Kidney (tissue), 14 donors: ENCODE results near the gene PTPRO. TPM values are rescaled to one million over a fixed set of nuclear protein-coding genes. Genes with fewer than 3 reads are reported as not detected.

Experiments
- DNase-seq, 5 donors: peaks; one replicate each; pipeline ENCODE4 v3.0.0-alpha.2; 2013 to 2020
- FAIRE-seq: peaks from 2 replicates; lab custom pipeline; 2012; peaks lifted over from hg19 to GRCh38; lab: Jason Lieb, UNC
- H3K27ac ChIP-seq, 2 donors: one replicate each; pipeline ENCODE4 v1.7.0; 2013; ENCODE audit warnings: low read depth in 2 of 2, low read length in 2 of 2, inconsistent platforms in 1 of 2
- H3K27me3 ChIP-seq: one replicate; pipeline ENCODE4 v1.7.1; 2013; ENCODE audit warnings: low read length, inconsistent platforms; ENCODE audit not compliant: control insufficient read depth, insufficient read depth
- H3K36me3 ChIP-seq, 3 donors: one replicate each; pipeline versions ENCODE4 v1.7.0 to v1.7.1; 2013; ENCODE audit warnings: low read length in 3 of 3, control low read depth in 1 of 3, inconsistent platforms in 1 of 3; ENCODE audit not compliant: insufficient read depth in 3 of 3, control insufficient read depth in 2 of 3
- H3K4me1 ChIP-seq, 3 donors: one replicate each; pipeline versions ENCODE4 v1.7.0 to v1.7.1; 2013; ENCODE audit warnings: low read length in 3 of 3, inconsistent platforms in 1 of 3, low read depth in 1 of 3; ENCODE audit not compliant: control insufficient read depth in 2 of 3, insufficient read depth in 2 of 3
- H3K4me3 ChIP-seq, 3 donors: one replicate each; pipeline versions ENCODE4 v1.7.0 to v1.8.1; 2013; ENCODE audit warnings: low read length in 3 of 3, control low read depth in 1 of 3, inconsistent platforms in 1 of 3
- H3K9ac ChIP-seq, 3 donors: one replicate each; pipeline versions ENCODE4 v1.7.0 to v1.7.1; 2013; ENCODE audit warnings: low read length in 3 of 3, control low read depth in 1 of 3, inconsistent platforms in 1 of 3
- H3K9me3 ChIP-seq, 3 donors: one replicate each; pipeline versions ENCODE4 v1.7.0 to v1.7.1; 2013; ENCODE audit warnings: low read length in 3 of 3, control low read depth in 1 of 3, inconsistent platforms in 1 of 3; ENCODE audit not compliant: control insufficient read depth in 2 of 3, insufficient read depth in 1 of 3
- intact Hi-C: fragments of 100-400 bp; cut with DNase I; formaldehyde crosslinking; loops from one replicate; pipeline ENCODE4 v1.11.1; 2022
- polyA plus RNA-seq: library from polyadenylated mRNA; stranded (reverse); fragments of 350-450 nt; fragmentation: Illumina TruSeq; extraction: RNeasy Lipid Tissue Mini Kit (QIAGEN cat#74804); gene quantifications from one replicate; pipeline ENCODE4 v1.2.3, GENCODE V29; 2014; ENCODE audit warnings: low read depth, low replicate concordance; ENCODE audit not compliant: insufficient read depth
- total RNA-seq: library from RNA; stranded (reverse); fragmentation: NEBNext Ultra II Directional; extraction: Animal tissue kit (Norgen Biotek cat#: 25700); gene quantifications from one replicate; pipeline ENCODE4 v1.2.1, GENCODE V29; 2021
- TF ChIP-seq, protein P1 (sequence below): IDR thresholded peaks from 3 replicates; pipeline ENCODE4 v1.5.1; 2012; ENCODE audit warnings: mild to moderate bottlenecking, moderate library complexity, borderline replicate concordance; ENCODE audit not compliant: insufficient read depth; ENCODE audit errors: extremely low read depth
- donor health status: control.
- donor health status: control.
- donor health status: control.
- donor health status: control.
- donor health status: control.
- donor health status: DM: yes; HTN: yes; CAD: no.
- donor health status: Normal renal cell carcinoma (clear cell type).

The PTPRO gene
- total and polyA plus RNA-seq, 2 donors from 2014 or later, result 4.6 to 44.0 TPM

DNA sequence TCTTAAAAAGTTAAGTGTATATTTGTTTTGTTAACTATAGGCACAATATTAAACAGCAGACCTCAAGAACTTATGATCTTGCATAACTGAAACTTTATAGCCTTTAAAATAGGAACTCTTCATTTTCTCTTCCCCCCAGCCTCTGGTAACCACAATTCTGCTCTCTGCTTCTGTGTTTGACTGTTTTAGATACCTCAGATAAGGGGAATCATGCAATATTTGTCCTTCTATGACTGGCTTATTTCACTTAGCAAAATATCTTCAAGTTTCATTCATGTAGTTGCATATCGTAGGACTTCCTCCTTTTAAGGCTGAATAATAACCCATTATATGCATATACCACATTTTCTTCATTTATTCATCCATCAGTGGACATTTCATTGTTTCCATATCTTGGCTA lies 131.3 kb downstream of the PTPRO start:
- H3K9ac ChIP-seq, result no peak overlapping the region
- H3K36me3 ChIP-seq, result no peaks in the 10 kb centered on the region
- TF ChIP-seq, protein P1, sequence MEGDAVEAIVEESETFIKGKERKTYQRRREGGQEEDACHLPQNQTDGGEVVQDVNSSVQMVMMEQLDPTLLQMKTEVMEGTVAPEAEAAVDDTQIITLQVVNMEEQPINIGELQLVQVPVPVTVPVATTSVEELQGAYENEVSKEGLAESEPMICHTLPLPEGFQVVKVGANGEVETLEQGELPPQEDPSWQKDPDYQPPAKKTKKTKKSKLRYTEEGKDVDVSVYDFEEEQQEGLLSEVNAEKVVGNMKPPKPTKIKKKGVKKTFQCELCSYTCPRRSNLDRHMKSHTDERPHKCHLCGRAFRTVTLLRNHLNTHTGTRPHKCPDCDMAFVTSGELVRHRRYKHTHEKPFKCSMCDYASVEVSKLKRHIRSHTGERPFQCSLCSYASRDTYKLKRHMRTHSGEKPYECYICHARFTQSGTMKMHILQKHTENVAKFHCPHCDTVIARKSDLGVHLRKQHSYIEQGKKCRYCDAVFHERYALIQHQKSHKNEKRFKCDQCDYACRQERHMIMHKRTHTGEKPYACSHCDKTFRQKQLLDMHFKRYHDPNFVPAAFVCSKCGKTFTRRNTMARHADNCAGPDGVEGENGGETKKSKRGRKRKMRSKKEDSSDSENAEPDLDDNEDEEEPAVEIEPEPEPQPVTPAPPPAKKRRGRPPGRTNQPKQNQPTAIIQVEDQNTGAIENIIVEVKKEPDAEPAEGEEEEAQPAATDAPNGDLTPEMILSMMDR, result no peak
- no peak overlapping the region for H3K4me3 ChIP-seq
- DNase-seq (no peak), FAIRE-seq (no peak)
- H3K27me3 ChIP-seq, result no peaks in the 10 kb centered on the region
- no peak overlapping the region for H3K27ac ChIP-seq
- intact Hi-C loops, result no loop called here
- peaks cover 0 to 8% (median 2%) of the 10 kb centered on the region in 3 donors for H3K9me3 ChIP-seq
- H3K4me1 ChIP-seq, result no peaks in the 10 kb centered on the region

DNA sequence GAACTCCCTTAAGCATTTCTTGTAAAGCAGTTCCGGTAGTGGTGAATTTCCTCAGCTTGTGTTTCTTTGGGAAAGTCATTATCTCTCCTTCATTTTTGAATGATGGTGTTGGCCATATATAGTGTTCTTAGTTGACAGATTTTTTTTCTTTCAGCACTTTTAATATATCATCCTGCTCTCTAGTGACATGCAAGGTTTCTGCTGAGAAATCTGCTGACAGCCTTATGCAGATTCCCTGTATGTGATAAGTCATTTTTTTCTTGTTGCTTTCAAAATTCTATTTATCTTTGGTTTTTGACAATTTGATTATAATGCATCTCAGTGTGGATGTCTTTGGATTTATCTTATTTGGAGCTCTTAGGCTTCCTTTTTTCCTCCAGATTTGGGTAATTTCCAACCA lies 135.7 kb downstream of the PTPRO start:
- H3K27me3 ChIP-seq, result no peaks in the 10 kb centered on the region
- DNase-seq (no peak), FAIRE-seq (no peak)
- no peak overlapping the region for H3K27ac ChIP-seq
- no peak overlapping the region for H3K4me3 ChIP-seq
- TF ChIP-seq, protein P1, result no peak
- peaks cover 0 to 14% (median 2%) of the 10 kb centered on the region in 3 donors for H3K9me3 ChIP-seq
- intact Hi-C loops, result no loop called here
- no peak overlapping the region for H3K9ac ChIP-seq
- no peaks in the 10 kb centered on the region for H3K36me3 ChIP-seq
- no peaks in the 10 kb centered on the region for H3K4me1 ChIP-seq

DNA sequence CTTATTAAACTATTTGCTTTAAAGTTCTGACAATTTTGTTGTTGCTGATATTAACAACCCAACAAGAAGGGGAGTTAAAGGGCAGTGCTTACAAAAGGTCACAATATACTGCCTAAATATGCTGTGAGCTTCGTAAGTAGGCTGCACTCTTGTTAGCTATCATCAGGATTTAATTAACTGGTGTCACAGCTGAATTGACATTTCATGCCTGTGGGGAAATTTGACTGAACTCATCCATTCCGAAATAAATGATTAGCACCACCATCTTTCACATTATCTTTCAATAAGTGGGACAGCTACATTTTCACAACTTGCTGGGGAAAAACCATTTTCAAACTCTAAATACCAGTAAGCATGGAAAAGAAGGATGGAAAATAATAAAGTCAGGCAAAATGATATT lies 146.6 kb downstream of the PTPRO start:
- Histone ChIP-seq H3K4me3 (no peak overlapping the region), H3K27ac (no peak overlapping the region), H3K4me1 (no peaks in the 10 kb centered on the region), H3K36me3 (no peaks in the 10 kb centered on the region), H3K27me3 (no peaks in the 10 kb centered on the region), H3K9me3 (no peaks in the 10 kb centered on the region), H3K9ac (no peak overlapping the region)
- TF ChIP-seq, protein P1, result no peak
- DNase-seq (peak in 1 of 5 donors; percentile 6), FAIRE-seq (no peak)
- intact Hi-C loops, result no loop called here

DNA sequence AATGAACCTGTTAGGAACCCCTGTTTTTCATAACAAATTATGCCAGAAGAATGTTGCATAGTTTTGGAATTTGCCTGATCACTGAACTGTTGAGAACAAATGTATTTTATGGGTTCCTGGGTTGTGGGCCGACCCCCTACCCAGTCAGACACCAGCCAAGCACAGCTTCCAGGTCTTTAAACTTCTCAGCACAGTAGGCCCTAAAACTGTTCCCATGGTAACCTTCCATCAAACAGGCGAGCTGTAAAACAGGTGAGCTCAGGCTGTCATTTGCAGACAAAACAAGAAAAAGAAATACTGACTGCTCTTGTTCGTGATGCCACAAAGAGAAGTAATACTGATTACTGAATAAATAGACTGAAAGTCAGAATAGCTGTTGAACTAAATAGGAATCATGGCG lies 147.0 kb downstream of the PTPRO start:
- TF ChIP-seq, protein P1, result no peak
- FAIRE-seq, result no peak
- H3K4me3 ChIP-seq, result no peak overlapping the region

More for the DNA sequence above, 147.0 kb downstream of the PTPRO start:
- H3K9ac ChIP-seq, result no peak overlapping the region
- H3K36me3 ChIP-seq, result no peaks in the 10 kb centered on the region
- intact Hi-C loops, result no loop called here
- H3K4me1 ChIP-seq, result no peaks in the 10 kb centered on the region
- H3K9me3 ChIP-seq, result no peaks in the 10 kb centered on the region
- H3K27me3 ChIP-seq, result no peaks in the 10 kb centered on the region
- DNase-seq, result peak in 3 of 5 donors; percentile 14 to 34 (median 27)
- no peak overlapping the region for H3K27ac ChIP-seq
